Smooth muscle cell (in vitro differentiated cells): Measurements from ENCODE around the gene IDH3G. TPM values are rescaled to one million over a fixed set of nuclear protein-coding genes. Genes with fewer than 3 reads are reported as not detected.
"Not testable (repeated sequence)": the region's sequence is repeated elsewhere in the genome, so short reads cannot be mapped to it uniquely, and the experiment has no call there.

ENCODE experiments used
- DNase-seq: peaks from one replicate; lab custom pipeline; 2025; ENCODE audit not compliant: unreplicated experiment; lab: John Stamatoyannopoulos, UW
- H2AFZ ChIP-seq: fragments of 200-600 bp; sonication (generic); 2 replicates; pipeline ENCODE4 v1.6.0; 2016; ENCODE audit warnings: antibody characterized with exemption, low read depth, mild to moderate bottlenecking
- H3F3A ChIP-seq: fragments of 200-600 bp; sonication (generic); 2 replicates; pipeline ENCODE4 v1.6.0; 2017; ENCODE audit warnings: antibody characterized with exemption, low read depth
- H3K27ac ChIP-seq: fragments of 200-600 bp; sonication (generic); 2 replicates; pipeline ENCODE4 v1.5.1; 2016; ENCODE audit warnings: low read depth, mild to moderate bottlenecking
- H3K27me3 ChIP-seq: fragments of 200-600 bp; sonication (generic); 2 replicates; pipeline ENCODE4 v1.6.1; 2016; ENCODE audit warnings: low read depth, mild to moderate bottlenecking
- H3K36me3 ChIP-seq: fragments of 200-600 bp; sonication (generic); 2 replicates; pipeline ENCODE4 v1.5.1; 2016; ENCODE audit warnings: low read depth
- H3K4me1 ChIP-seq: fragments of 200-600 bp; sonication (generic); 2 replicates; pipeline ENCODE4 v1.5.1; 2016; ENCODE audit warnings: low read depth
- H3K4me2 ChIP-seq: fragments of 200-600 bp; sonication (generic); 2 replicates; pipeline ENCODE4 v1.6.0; 2016; ENCODE audit warnings: mild to moderate bottlenecking
- H3K4me3 ChIP-seq: fragments of 200-600 bp; sonication (generic); 2 replicates; pipeline ENCODE4 v1.5.1; 2016; ENCODE audit warnings: mild to moderate bottlenecking
- H3K79me2 ChIP-seq: fragments of 200-600 bp; sonication (generic); 2 replicates; pipeline ENCODE4 v1.6.0; 2016; ENCODE audit warnings: low read depth, mild to moderate bottlenecking
- H3K9ac ChIP-seq: fragments of 200-600 bp; sonication (generic); 2 replicates; pipeline ENCODE4 v1.6.0; 2016; ENCODE audit warnings: low read depth
- H3K9me3 ChIP-seq: fragments of 200-600 bp; sonication (generic); replicated peaks from 2 replicates; pipeline ENCODE4 v1.5.1; 2016; ENCODE audit warnings: low read depth
- H4K20me1 ChIP-seq: fragments of 200-600 bp; sonication (generic); 2 replicates; pipeline ENCODE4 v1.6.0; 2016; ENCODE audit warnings: low read depth
- CTCF ChIP-seq: fragments of 200-600 bp; sonication (generic); IDR thresholded peaks from 2 replicates; pipeline ENCODE4 v1.5.1; 2017; ENCODE audit warnings: borderline replicate concordance, mild to moderate bottlenecking, antibody characterized with exemption; ENCODE audit not compliant: insufficient read depth, poor library complexity, severe bottlenecking
- WGBS: methylation state at CpG from one replicate; pipeline ENCODE4 v1.1.7; 2016; ENCODE audit warnings: low lambda C conversion rate; 5-methylcytosine and 5-hydroxymethylcytosine counted together
- polyA plus RNA-seq: library from polyadenylated mRNA; unstranded; fragments of >200 nt; fragmentation: Nextera tagmentation; extraction: Ambion mirVana; gene quantifications from 2 replicates; pipeline ENCODE4 v1.2.1, GENCODE V29; 2016
- total RNA-seq: library from RNA; depleted of rRNA; stranded (reverse); fragments of >200 nt; gene quantifications from 2 replicates; pipeline ENCODE4 v1.2.3, GENCODE V29; 2014

IDH3G gene
- total and polyA plus RNA-seq, 2 experiments from 2014 or later: 86.0 to 88.9 TPM

GRCh38 chrX:153746359-153746758 lies 47.8 kb downstream of the IDH3G start:
- WGBS: 86% methylated on average over 3 of the region's 3 CpGs
- TF ChIP-seq CTCF: no peak
- H2AFZ ChIP-seq: no peak overlapping the region
- H3K9ac ChIP-seq: no peak overlapping the region
- H3K4me2 ChIP-seq: no peak overlapping the region
- H3K9me3 ChIP-seq: no peaks in the 10 kb centered on the region
- no peaks in the 10 kb centered on the region for H3F3A ChIP-seq
- H3K79me2 ChIP-seq: no peaks in the 10 kb centered on the region
- H3K27me3 ChIP-seq: no peaks in the 10 kb centered on the region
- no peaks in the 10 kb centered on the region for H3K36me3 ChIP-seq
- H3K27ac ChIP-seq: no peak overlapping the region
- H4K20me1 ChIP-seq: no peaks in the 10 kb centered on the region
- no peaks in the 10 kb centered on the region for H3K4me1 ChIP-seq
- no peak for DNase-seq
- no peak overlapping the region for H3K4me3 ChIP-seq

- not testable (repeated sequence) for H3K79me2 ChIP-seq, H3K9me3 ChIP-seq, H3K4me2 ChIP-seq, H4K20me1 ChIP-seq, H3K27ac ChIP-seq, DNase-seq, H3K9ac ChIP-seq, H3F3A ChIP-seq, H2AFZ ChIP-seq, H3K27me3 ChIP-seq, H3K36me3 ChIP-seq, H3K4me3 ChIP-seq, H3K4me1 ChIP-seq
- WGBS: 75% methylated on average over 6 of the region's 12 CpGs
These were observed 49.1 kb downstream of the IDH3G start for GRCh38 chrX:153745067-153745433.

GRCh38 chrX:153744210-153745066 lies 49.7 kb downstream of the IDH3G start:
- DNase-seq: no peak
- H3K9me3 ChIP-seq: no peaks in the 10 kb centered on the region
- no peak overlapping the region for H3K9ac ChIP-seq
- H3K27ac ChIP-seq: no peak overlapping the region
- H3K4me2 ChIP-seq: peak overlapping the region; percentile 76
- peak overlapping the region; percentile 29 for H3K4me3 ChIP-seq
- H3K79me2 ChIP-seq: no peaks in the 10 kb centered on the region
- peak; percentile 29 for TF ChIP-seq CTCF
- WGBS: 48% methylated on average over 33 of the region's 38 CpGs
- H2AFZ ChIP-seq: no peak overlapping the region
- H3F3A ChIP-seq: no peaks in the 10 kb centered on the region
- H3K4me1 ChIP-seq: no peaks in the 10 kb centered on the region
- H3K27me3 ChIP-seq: no peaks in the 10 kb centered on the region
- H4K20me1 ChIP-seq: no peaks in the 10 kb centered on the region
- H3K36me3 ChIP-seq: no peaks in the 10 kb centered on the region

GRCh38 chrX:153743468-153744209 lies 50.5 kb downstream of the IDH3G start:
- not testable (repeated sequence) for H3K79me2 ChIP-seq, H4K20me1 ChIP-seq, H3K27me3 ChIP-seq, H3K9ac ChIP-seq, H3K9me3 ChIP-seq, DNase-seq, H2AFZ ChIP-seq, H3K36me3 ChIP-seq, H3F3A ChIP-seq, H3K4me1 ChIP-seq, H3K27ac ChIP-seq
- H3K4me2 ChIP-seq: peak overlapping the region; percentile 76
- H3K4me3 ChIP-seq: peak overlapping the region; percentile 29
- 53% methylated on average over 19 of the region's 35 CpGs for WGBS

GRCh38 chrX:153742796-153743467 lies 51.2 kb downstream of the IDH3G start:
- not testable (repeated sequence) for H2AFZ ChIP-seq, H3K9me3 ChIP-seq

GRCh38 chrX:153742111-153742510 lies 52.1 kb downstream of the IDH3G start:
- DNase-seq, H3K79me2 ChIP-seq, H4K20me1 ChIP-seq, H3K27ac ChIP-seq, H3K4me3 ChIP-seq, H3K9me3 ChIP-seq, H3K27me3 ChIP-seq, H3F3A ChIP-seq, H3K4me1 ChIP-seq, H3K4me2 ChIP-seq, H3K36me3 ChIP-seq, H3K9ac ChIP-seq, H2AFZ ChIP-seq: not testable (repeated sequence)
- WGBS: 88% methylated on average over 14 of the region's 14 CpGs

More at GRCh38 chrX:153742796-153743467, 51.2 kb downstream of the IDH3G start:
- H3K79me2 ChIP-seq, H3K4me3 ChIP-seq, H3F3A ChIP-seq, H4K20me1 ChIP-seq, H3K36me3 ChIP-seq, H3K27me3 ChIP-seq, H3K4me1 ChIP-seq, H3K9ac ChIP-seq, H3K27ac ChIP-seq, DNase-seq: not testable (repeated sequence)
- 79% methylated on average over 31 of the region's 32 CpGs for WGBS
- H3K4me2 ChIP-seq: peak overlapping the region; percentile 76
